ENCODE results near the gene CARHSP1. TPM values are rescaled to one million over a fixed set of nuclear protein-coding genes. Genes with fewer than 3 reads are reported as not detected.

The CARHSP1 gene
- polyA plus RNA-seq, 1 experiment: 65.5 TPM

DNA sequence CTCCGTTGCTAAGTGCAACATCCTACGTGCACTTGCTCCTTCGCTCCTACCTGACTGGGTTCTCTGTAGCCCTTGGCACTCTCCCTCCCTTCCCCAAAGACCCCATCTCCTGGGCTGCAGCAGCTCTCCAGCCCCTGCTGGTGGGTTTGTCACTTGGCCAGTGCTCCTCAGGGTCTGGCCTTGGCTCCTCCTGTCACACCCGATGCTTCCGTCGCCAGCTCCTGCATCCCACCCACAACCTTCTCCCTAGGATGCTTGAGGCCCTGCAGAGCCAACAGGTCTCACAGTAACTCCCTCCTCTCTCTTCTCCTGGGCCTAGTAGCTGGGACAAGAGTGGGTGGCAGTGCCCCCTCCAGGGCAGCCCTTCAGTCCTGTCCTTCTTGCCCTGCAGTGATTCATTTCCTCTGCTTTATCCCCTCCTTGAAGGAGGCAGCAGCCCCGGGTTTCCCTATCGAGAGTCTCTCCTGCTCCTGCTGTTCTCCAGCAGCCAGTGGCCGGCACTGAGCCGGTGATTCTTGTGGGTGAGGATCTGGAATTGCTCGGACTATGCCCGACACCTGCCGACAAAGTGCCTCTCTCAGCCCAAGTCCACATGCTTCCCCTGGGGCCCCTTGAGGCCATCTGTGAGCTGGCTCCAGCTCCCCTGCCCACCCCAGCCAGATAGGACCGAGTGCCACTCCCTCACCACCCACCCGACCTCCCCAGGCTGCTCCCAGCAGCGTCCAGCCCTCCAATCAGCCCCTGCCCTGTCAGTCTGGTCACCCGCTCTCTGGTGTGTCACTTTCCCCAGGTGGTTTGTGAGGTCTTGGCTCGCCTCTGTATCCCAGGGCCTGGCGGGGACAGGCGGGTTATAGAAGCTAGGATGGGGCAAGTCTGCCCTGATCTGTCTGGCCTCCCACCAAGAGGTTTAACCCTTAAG lies 17.1 kb upstream of the CARHSP1 start:
- Histone ChIP-seq H3K27me3 (ENCODE audit: control insufficient read depth, insufficient read depth, low read length) (no peaks in the 10 kb centered on the region), H3K27ac (ENCODE audit: low read depth, low read length) (peak overlapping the region; percentile 91), H3K9me3 (ENCODE audit: control insufficient read depth, insufficient read depth, low read length) (no peaks in the 10 kb centered on the region; the same call in 1 of the 2 replicates), H3K4me3 (ENCODE audit: low read depth, low read length) (no peak overlapping the region)
- ChIA-PET POLR2A (interaction anchor here (0.7 to 0.9 kb wide), 2 partner anchors 12 to 14 kb away, joined by 4 to 5 read pairs; no protein-coding TSS in a partner anchor), CTCF (interaction anchor here (1.1 to 3.6 kb wide), 3 partner anchors 10 to 225 kb away, joined by 3 to 17 read pairs (median 4); no protein-coding TSS in a partner anchor)
- DNase-seq (ENCODE audit: low read depth, low spot score): no peak
- TF ChIP-seq, protein P1, sequence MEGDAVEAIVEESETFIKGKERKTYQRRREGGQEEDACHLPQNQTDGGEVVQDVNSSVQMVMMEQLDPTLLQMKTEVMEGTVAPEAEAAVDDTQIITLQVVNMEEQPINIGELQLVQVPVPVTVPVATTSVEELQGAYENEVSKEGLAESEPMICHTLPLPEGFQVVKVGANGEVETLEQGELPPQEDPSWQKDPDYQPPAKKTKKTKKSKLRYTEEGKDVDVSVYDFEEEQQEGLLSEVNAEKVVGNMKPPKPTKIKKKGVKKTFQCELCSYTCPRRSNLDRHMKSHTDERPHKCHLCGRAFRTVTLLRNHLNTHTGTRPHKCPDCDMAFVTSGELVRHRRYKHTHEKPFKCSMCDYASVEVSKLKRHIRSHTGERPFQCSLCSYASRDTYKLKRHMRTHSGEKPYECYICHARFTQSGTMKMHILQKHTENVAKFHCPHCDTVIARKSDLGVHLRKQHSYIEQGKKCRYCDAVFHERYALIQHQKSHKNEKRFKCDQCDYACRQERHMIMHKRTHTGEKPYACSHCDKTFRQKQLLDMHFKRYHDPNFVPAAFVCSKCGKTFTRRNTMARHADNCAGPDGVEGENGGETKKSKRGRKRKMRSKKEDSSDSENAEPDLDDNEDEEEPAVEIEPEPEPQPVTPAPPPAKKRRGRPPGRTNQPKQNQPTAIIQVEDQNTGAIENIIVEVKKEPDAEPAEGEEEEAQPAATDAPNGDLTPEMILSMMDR (IDR thresholded peaks at IDR 0.05; ENCODE audit: low read depth, low read length): peak; percentile 25; the same call in 1 of the 2 replicates

GRCh38 chr16:8882725-8883377 lies 14.0 kb upstream of the CARHSP1 start:
- TF ChIP-seq, protein P1 (IDR thresholded peaks at IDR 0.05; ENCODE audit: low read depth, low read length): no peak
- Histone ChIP-seq H3K27me3 (ENCODE audit: control insufficient read depth, insufficient read depth, low read length) (no peaks in the 10 kb centered on the region), H3K9me3 (ENCODE audit: control insufficient read depth, insufficient read depth, low read length) (no peaks in the 10 kb centered on the region; the same call in 1 of the 2 replicates), H3K27ac (ENCODE audit: low read depth, low read length) (no peak overlapping the region), H3K4me3 (ENCODE audit: low read depth, low read length) (no peak overlapping the region)
- ChIA-PET CTCF (interaction anchor here (1.2 to 5.1 kb wide), 2 partner anchors 125 to 222 kb away, joined by 6 to 26 read pairs; no protein-coding TSS in a partner anchor), POLR2A (interaction anchor here (0.7 kb wide), 1 partner anchor 12 kb away, joined by 3 read pairs; no protein-coding TSS in a partner anchor)
- DNase-seq (ENCODE audit: low read depth, low spot score): no peak

GRCh38 chr16:8882041-8882617 lies 13.3 kb upstream of the CARHSP1 start, which contains the start of gene LITAFD:
Gene LITAFD, plus strand, starts transcription at chr16:8882351. Its CDS starts 2,005 bp downstream, at chr16:8884356.
- H3K27ac ChIP-seq (ENCODE audit: low read depth, low read length): no peak within 1 kb of the TSS
- POLR2A ChIA-PET: interaction anchor here (1.0 to 1.2 kb wide), 2 partner anchors 13 to 18 kb away, joined by 3 to 4 read pairs; partner anchors contain the start of gene CARHSP1
- CTCF ChIA-PET: interaction anchor here (1.0 to 5.1 kb wide), 6 partner anchors 13 to 315 kb away, joined by 3 to 43 read pairs (median 24); partner anchors contain the start of gene CARHSP1
- DNase-seq (ENCODE audit: low read depth, low spot score): no peak
- H3K4me3 ChIP-seq (ENCODE audit: low read depth, low read length): no peak within 1 kb of the TSS
- TF ChIP-seq, protein P1 (IDR thresholded peaks at IDR 0.05; ENCODE audit: low read depth, low read length): no peak
- no peaks in the 10 kb centered on the region for H3K27me3 ChIP-seq (ENCODE audit: control insufficient read depth, insufficient read depth, low read length)
- H3K9me3 ChIP-seq (ENCODE audit: control insufficient read depth, insufficient read depth, low read length): no peaks in the 10 kb centered on the region; the same call in 1 of the 2 replicates

GRCh38 chr16:8880839-8881510 lies 12.2 kb upstream of the CARHSP1 start:
- H3K27ac ChIP-seq (ENCODE audit: low read depth, low read length): no peak overlapping the region
- H3K9me3 ChIP-seq (ENCODE audit: control insufficient read depth, insufficient read depth, low read length): no peaks in the 10 kb centered on the region; the same call in 1 of the 2 replicates
- ChIA-PET CTCF (interaction anchor here (0.6 to 5.1 kb wide), 27 partner anchors 10 to 314 kb away, joined by 3 to 43 read pairs (median 6); partner anchors contain the start of gene CARHSP1), POLR2A (interaction anchor here (0.6 to 1.6 kb wide), 6 partner anchors 12 to 129 kb away, joined by 3 to 9 read pairs (median 3); partner anchors contain the start of gene CARHSP1)
- no peak overlapping the region for H3K4me3 ChIP-seq (ENCODE audit: low read depth, low read length)
- TF ChIP-seq, protein P1 (IDR thresholded peaks at IDR 0.05; ENCODE audit: low read depth, low read length): no peak
- no peak for DNase-seq (ENCODE audit: low read depth, low spot score)
- no peaks in the 10 kb centered on the region for H3K27me3 ChIP-seq (ENCODE audit: control insufficient read depth, insufficient read depth, low read length)

All from AG04450 (cell line).